WTC11 (cell line): Measurements from ENCODE around the gene PLEK. TPM values are rescaled to one million over a fixed set of nuclear protein-coding genes. Genes with fewer than 3 reads are reported as not detected.

Experiments
- ATAC-seq: fragments of 200-7000 bp; cut with Tn5 transposase; 2 replicates; pipeline ENCODE4 v1.10.0; 2021; ENCODE audit warnings: mild to moderate bottlenecking, moderate library complexity
- CTCF ChIA-PET: fragments of 300-600 bp; sonication (Branson Sonifier 250); formaldehyde crosslinking; loops from one replicate; lab custom pipeline; 2021; ENCODE audit warnings: antibody characterized with exemption; lab: Charles Lee
- POLR2A ChIA-PET: fragments of 350-600 bp; sonication (Branson Sonifier 250); formaldehyde crosslinking; loops from one replicate; lab custom pipeline; 2021; ENCODE audit warnings: antibody characterized with exemption; lab: Charles Lee
- DNase-seq: peaks from one replicate; pipeline ENCODE4 v3.0.0; 2021; ENCODE audit warnings: low spot score
- H3K27ac Mint-ChIP-seq: 2 replicates; pipeline ENCODE4 v1.8.0; 2021; ENCODE audit warnings: mixed read lengths
- H3K27me3 Mint-ChIP-seq: 2 replicates; pipeline ENCODE4 v1.8.0; 2021; ENCODE audit warnings: low read depth, mild to moderate bottlenecking, moderate library complexity, mixed read lengths
- H3K36me3 Mint-ChIP-seq: 2 replicates; pipeline ENCODE4 v1.8.0; 2021; ENCODE audit warnings: mixed read lengths
- H3K4me1 Mint-ChIP-seq: 2 replicates; pipeline ENCODE4 v1.8.0; 2022; ENCODE audit warnings: mixed read lengths
- H3K4me3 Mint-ChIP-seq: 2 replicates; pipeline ENCODE4 v1.8.0; 2021; ENCODE audit warnings: mild to moderate bottlenecking, moderate library complexity, mixed read lengths
- H3K9me3 Mint-ChIP-seq: 2 replicates; pipeline ENCODE4 v1.8.0; 2021; ENCODE audit warnings: mixed read lengths
- ARID4B ChIP-seq: sonication (generic); formaldehyde crosslinking; IDR thresholded peaks from 2 replicates; pipeline ENCODE4 v1.8.0; 2023; ENCODE audit warnings: missing genetic modification reagents, mild to moderate bottlenecking, borderline replicate concordance
- ATF3 ChIP-seq: sonication (generic); formaldehyde crosslinking; conservative IDR thresholded peaks from 2 replicates; pipeline ENCODE4 v1.8.1; 2022; ENCODE audit warnings: mild to moderate bottlenecking, missing genetic modification reagents
- ATF6 ChIP-seq: sonication (generic); formaldehyde crosslinking; IDR thresholded peaks from 2 replicates; pipeline ENCODE4 v1.8.1; 2023; ENCODE audit warnings: mild to moderate bottlenecking, missing genetic modification reagents
- CREB1 ChIP-seq: sonication (generic); formaldehyde crosslinking; IDR thresholded peaks from 2 replicates; pipeline ENCODE4 v1.8.0; 2023; ENCODE audit warnings: mild to moderate bottlenecking, missing genetic modification reagents
- E2F4 ChIP-seq: sonication (generic); formaldehyde crosslinking; IDR thresholded peaks from 2 replicates; pipeline ENCODE4 v1.8.1; 2022; ENCODE audit warnings: low read depth, mild to moderate bottlenecking, moderate library complexity, missing genetic modification reagents, borderline replicate concordance
- FOXK1 ChIP-seq: sonication (generic); formaldehyde crosslinking; IDR thresholded peaks from 2 replicates; pipeline ENCODE4 v1.8.0; 2022; ENCODE audit warnings: mild to moderate bottlenecking, moderate library complexity, missing genetic modification reagents
- HMGXB4 ChIP-seq: sonication (generic); formaldehyde crosslinking; IDR thresholded peaks from 2 replicates; pipeline ENCODE4 v1.8.1; 2023; ENCODE audit warnings: mild to moderate bottlenecking, moderate library complexity, missing genetic modification reagents
- IRF2 ChIP-seq: sonication (generic); formaldehyde crosslinking; IDR thresholded peaks from 2 replicates; pipeline ENCODE4 v1.8.0; 2022; ENCODE audit warnings: low read depth, missing genetic modification reagents, borderline replicate concordance
- NFE2L1 ChIP-seq: sonication (generic); formaldehyde crosslinking; IDR thresholded peaks from 2 replicates; pipeline ENCODE4 v1.8.1; 2023; ENCODE audit warnings: missing genetic modification reagents
- NR1H2 ChIP-seq: sonication (generic); formaldehyde crosslinking; IDR thresholded peaks from 2 replicates; pipeline ENCODE4 v1.9.0; 2021; ENCODE audit warnings: mild to moderate bottlenecking, moderate library complexity, missing genetic modification reagents
- OVOL2 ChIP-seq: fragments of 250-450 bp; sonication (Bioruptor Pico); IDR thresholded peaks from 2 replicates; pipeline ENCODE4 v1.9.0; 2021; ENCODE audit warnings: mild to moderate bottlenecking, borderline replicate concordance
- PREB ChIP-seq: sonication (generic); formaldehyde crosslinking; IDR thresholded peaks from 2 replicates; pipeline ENCODE4 v1.8.1; 2022; ENCODE audit warnings: mild to moderate bottlenecking, missing genetic modification reagents, moderate library complexity, borderline replicate concordance
- RELA ChIP-seq: sonication (generic); formaldehyde crosslinking; IDR thresholded peaks from 2 replicates; pipeline ENCODE4 v1.8.1; 2022; ENCODE audit warnings: missing genetic modification reagents, mild to moderate bottlenecking, borderline replicate concordance
- RORB ChIP-seq: fragments of 250-450 bp; sonication (Bioruptor Pico); IDR thresholded peaks from 2 replicates; pipeline ENCODE4 v1.9.0; 2021; ENCODE audit warnings: mild to moderate bottlenecking
- SMAD4 ChIP-seq: sonication (generic); formaldehyde crosslinking; IDR thresholded peaks from 2 replicates; pipeline ENCODE4 v1.8.0; 2022; ENCODE audit warnings: mild to moderate bottlenecking, missing genetic modification reagents
- USF1 ChIP-seq: sonication (generic); formaldehyde crosslinking; IDR thresholded peaks from 2 replicates; pipeline ENCODE4 v1.8.0; 2022; ENCODE audit warnings: mild to moderate bottlenecking, missing genetic modification reagents
- ZBTB43 ChIP-seq: sonication (generic); formaldehyde crosslinking; IDR thresholded peaks from 2 replicates; pipeline ENCODE4 v1.8.1; 2023; ENCODE audit warnings: mild to moderate bottlenecking, missing genetic modification reagents
- ZNF396 ChIP-seq: fragments of 250-450 bp; sonication (Bioruptor Pico); IDR thresholded peaks from 2 replicates; pipeline ENCODE4 v1.8.0; 2021; ENCODE audit warnings: mild to moderate bottlenecking, moderate library complexity, borderline replicate concordance
- total RNA-seq: library from RNA; stranded (reverse); gene quantifications from 3 replicates; pipeline ENCODE4 v1.2.3, GENCODE V29; 2021

The PLEK gene
- total RNA-seq, 1 experiment from 2014 or later: 0.26 TPM

- Mint-ChIP-seq H3K4me3 (no peak overlapping the region), H3K27ac (no peak overlapping the region), H3K9me3 (no peaks in the 10 kb centered on the region), H3K4me1 (no peaks in the 10 kb centered on the region), H3K36me3 (no peaks in the 10 kb centered on the region), H3K27me3 (no peaks in the 10 kb centered on the region)
- DNase-seq: no peak
- ATAC-seq: no peak
- ChIA-PET POLR2A (no interaction called here), CTCF (no interaction called here)
- TF ChIP-seq HMGXB4 (no peak), RORB (no peak), USF1 (no peak), OVOL2 (CRISPR knock-in tag) (no peak), CREB1 (no peak), PREB (no peak), ZNF396 (CRISPR knock-in tag) (no peak), ATF3 (CRISPR knock-in tag) (no peak), RELA (CRISPR knock-in tag) (no peak), SMAD4 (no peak), NR1H2 (no peak), ZBTB43 (CRISPR knock-in tag) (no peak), FOXK1 (CRISPR knock-in tag) (no peak), IRF2 (CRISPR knock-in tag) (no peak), E2F4 (CRISPR knock-in tag) (no peak), NFE2L1 (CRISPR knock-in tag) (no peak), ARID4B (CRISPR knock-in tag) (no peak), ATF6 (CRISPR knock-in tag) (no peak)
Measured at GRCh38 chr2:68425503-68425902, 60.4 kb downstream of the PLEK start.
